GM06990 (cell line): ENCODE measurements around the gene DLG2.

Source experiments
- DNase-seq: peaks from one replicate; pipeline ENCODE4 v3.0.0-alpha.2; 2011; ENCODE audit not compliant: insufficient read length; ENCODE audit errors: extremely low read depth
- H3K27me3 ChIP-seq: replicated peaks from 2 replicates; pipeline ENCODE4 v1.6.0; 2011; ENCODE audit warnings: low read length; ENCODE audit not compliant: control insufficient read depth, insufficient read depth
- H3K36me3 ChIP-seq: 2 replicates; pipeline ENCODE4 v1.5.1; 2011; ENCODE audit warnings: low read length; ENCODE audit not compliant: control insufficient read depth, insufficient read depth
- H3K4me3 ChIP-seq: replicated peaks from 2 replicates; pipeline ENCODE4 v1.5.1; 2011; ENCODE audit warnings: low read depth, mild to moderate bottlenecking, control low read depth, low read length
- CTCF ChIP-seq: IDR thresholded peaks from 2 replicates; pipeline ENCODE4 v1.5.1; 2011; ENCODE audit warnings: low read length, control low read depth, mild to moderate bottlenecking, inconsistent platforms; ENCODE audit not compliant: insufficient read depth, poor library complexity, severe bottlenecking

Gene DLG2

DNA sequence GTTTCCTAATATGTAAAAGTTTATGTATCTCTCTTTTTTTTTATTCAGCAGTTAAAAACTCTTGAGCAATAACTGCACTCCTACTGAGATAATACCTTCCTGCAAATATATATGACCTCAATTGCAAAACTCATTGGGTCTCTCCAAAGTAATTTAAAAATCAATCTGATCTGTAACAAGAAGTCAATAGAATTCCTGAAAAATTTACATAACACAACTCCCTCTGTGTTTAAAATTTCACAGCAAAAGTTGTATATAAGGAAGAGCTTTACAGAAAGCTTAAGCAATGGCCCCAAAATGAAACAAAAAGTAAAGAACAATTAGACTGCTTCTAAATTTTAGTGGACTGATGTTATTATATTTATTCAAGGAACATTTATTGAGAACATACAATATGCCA lies 313.4 kb downstream of the DLG2 start:
- no peak for DNase-seq
- H3K27me3 ChIP-seq, result no peaks in the 10 kb centered on the region
- TF ChIP-seq CTCF, result no peak
- no peaks in the 10 kb centered on the region for H3K36me3 ChIP-seq
- H3K4me3 ChIP-seq, result no peak overlapping the region

DNA sequence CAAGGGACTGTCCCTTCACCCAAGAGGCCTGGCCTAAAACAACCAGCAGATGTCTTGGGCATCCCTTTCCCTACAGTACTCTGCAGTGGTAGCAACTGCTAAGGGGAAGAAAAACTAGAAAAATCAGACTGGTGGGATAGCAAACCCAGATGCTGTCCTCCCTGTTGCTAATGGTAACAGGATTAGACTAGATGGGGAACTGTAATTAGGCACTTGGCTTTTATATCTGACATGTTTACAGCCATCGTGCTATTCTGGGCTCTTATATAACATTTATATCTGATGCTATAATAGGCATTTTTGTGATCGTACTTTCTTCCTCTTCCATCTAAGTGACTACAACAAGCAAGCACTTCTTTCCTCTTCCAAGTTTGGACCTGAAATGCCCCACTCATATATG lies 316.7 kb downstream of the DLG2 start:
- H3K36me3 ChIP-seq, result no peaks in the 10 kb centered on the region
- TF ChIP-seq CTCF, result no peak
- H3K4me3 ChIP-seq, result no peak overlapping the region
- no peak for DNase-seq
- H3K27me3 ChIP-seq, result no peaks in the 10 kb centered on the region

GRCh38 chr11:85307366-85307765 lies 319.8 kb downstream of the DLG2 start:
- H3K27me3 ChIP-seq, result no peaks in the 10 kb centered on the region
- H3K36me3 ChIP-seq, result no peaks in the 10 kb centered on the region
- no peak for DNase-seq
- TF ChIP-seq CTCF, result no peak
- no peak overlapping the region for H3K4me3 ChIP-seq

- no peak for TF ChIP-seq CTCF
- H3K27me3 ChIP-seq, result no peaks in the 10 kb centered on the region
- no peak for DNase-seq
- H3K4me3 ChIP-seq, result no peak overlapping the region
- H3K36me3 ChIP-seq, result no peaks in the 10 kb centered on the region
Measured at GRCh38 chr11:85301895-85302678, 325.1 kb downstream of the DLG2 start.

DNA sequence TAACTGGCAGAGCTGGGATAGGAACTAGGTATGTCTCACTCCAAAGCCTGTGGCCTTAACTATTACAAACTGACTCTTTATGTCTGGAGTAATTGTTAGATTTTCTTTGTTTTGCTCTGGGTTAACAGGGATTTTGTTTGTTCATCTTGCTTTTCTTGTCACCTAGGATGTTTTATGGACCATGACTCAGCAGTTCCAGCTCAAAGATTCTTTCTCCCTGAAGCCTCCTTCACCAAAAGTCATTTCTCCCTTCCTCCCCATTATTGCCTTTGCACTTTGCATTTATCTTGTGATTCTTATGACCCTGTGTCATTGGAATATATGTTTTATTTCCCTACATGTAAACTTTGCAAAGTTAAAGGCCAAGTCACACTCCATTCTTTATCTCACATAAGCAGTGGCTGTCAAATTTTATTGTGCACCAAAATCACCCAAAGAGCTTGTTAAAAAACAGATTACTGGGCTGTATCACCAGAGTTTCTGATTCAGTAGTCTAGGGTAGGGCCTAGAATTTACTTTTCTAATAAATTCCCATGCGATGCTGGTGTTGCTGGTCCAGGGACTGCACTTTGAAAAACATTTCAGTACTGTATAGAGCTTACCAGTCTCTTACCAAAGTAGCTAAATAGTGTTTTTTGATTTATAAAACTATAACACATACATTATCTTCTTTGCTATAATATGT lies 327.7 kb downstream of the DLG2 start:
- no peak overlapping the region for H3K4me3 ChIP-seq
- H3K27me3 ChIP-seq, result no peaks in the 10 kb centered on the region
- no peak for TF ChIP-seq CTCF
- DNase-seq, result no peak
- H3K36me3 ChIP-seq, result no peaks in the 10 kb centered on the region
